DOHH2 (cell line): Measurements from ENCODE around the gene PCCA.
"Not testable (repeated sequence)": the region's sequence is repeated elsewhere in the genome, so short reads cannot be mapped to it uniquely, and the experiment has no call there.

Experiments used
- CTCF ChIP-seq: fragments of 200-600 bp; sonication (generic); IDR thresholded peaks from one replicate; pipeline ENCODE4 v1.5.1; 2014; ENCODE audit warnings: antibody characterized with exemption, mild to moderate bottlenecking, low read depth, low read length; ENCODE audit not compliant: poor library complexity, severe bottlenecking
- EZH2phosphoT487 ChIP-seq: fragments of 200-600 bp; sonication (generic); IDR thresholded peaks from 2 replicates; pipeline ENCODE4 v1.6.1; 2017; ENCODE audit warnings: borderline replicate concordance, mild to moderate bottlenecking, antibody characterized with exemption, low read length, moderate library complexity, mixed read lengths

- not testable (repeated sequence) for TF ChIP-seq CTCF, EZH2phosphoT487
Observed at GRCh38 chr13:100083401-100083800, 5.5 kb upstream of the PCCA start.
